GM10248 (cell line): Measurements from ENCODE around the gene PRPF8.

Source experiments
- CTCF ChIA-PET: fragments of 300-600 bp; sonication (Branson Sonifier 250); formaldehyde crosslinking; extraction: SDS; loops from one replicate; lab custom pipeline; 2021; ENCODE audit warnings: antibody characterized with exemption; lab: Yijun Ruan, JAX
- POLR2A ChIA-PET: fragments of 350-650 bp; sonication (Branson Sonifier 250); formaldehyde crosslinking; extraction: SDS; loops from one replicate; lab custom pipeline; 2020; ENCODE audit warnings: antibody characterized with exemption; lab: Yijun Ruan, JAX
- DNase-seq: peaks from one replicate; pipeline ENCODE4 v3.0.0; 2012; ENCODE audit errors: extremely low spot score
- CTCF ChIP-seq: IDR thresholded peaks from 2 replicates; pipeline ENCODE4 v1.5.1; 2012; ENCODE audit warnings: mild to moderate bottlenecking, low read depth; ENCODE audit errors: extremely low read depth, missing control alignments, control extremely low read depth

Gene PRPF8

GRCh38 chr17:1638171-1638590 is 46.5 kb downstream of the PRPF8 start:
- no peak for DNase-seq
- ChIA-PET POLR2A (no interaction called here), CTCF (interaction anchor here (0.9 to 3.7 kb wide), 3 partner anchors 8 to 31 kb away, joined by 3 to 15 read pairs (median 3); no protein-coding TSS in a partner anchor)
- TF ChIP-seq CTCF: no peak

- POLR2A ChIA-PET: no interaction called here
- no peak for DNase-seq
- no peak for TF ChIP-seq CTCF
- CTCF ChIA-PET: interaction anchor here (1.3 kb wide), 1 partner anchor 62 kb away, joined by 4 read pairs; no protein-coding TSS in a partner anchor
Measured at GRCh38 chr17:1636732-1637285, 47.9 kb downstream of the PRPF8 start.

GRCh38 chr17:1635675-1636465 is 48.8 kb downstream of the PRPF8 start:
- ChIA-PET POLR2A (no interaction called here), CTCF (interaction anchor here (0.7 kb wide), 1 partner anchor 28 kb away, joined by 3 read pairs; no protein-coding TSS in a partner anchor)
- no peak for DNase-seq
- no peak for TF ChIP-seq CTCF

- TF ChIP-seq CTCF: no peak
- DNase-seq: no peak
- POLR2A ChIA-PET: no interaction called here
- CTCF ChIA-PET: interaction anchor here (0.7 kb wide), 1 partner anchor 28 kb away, joined by 3 read pairs; no protein-coding TSS in a partner anchor
Measured at GRCh38 chr17:1634841-1635650, 49.6 kb downstream of the PRPF8 start.

- no peak for DNase-seq
- CTCF ChIA-PET: interaction anchor here (0.6 to 7.3 kb wide), 30 partner anchors 7 to 370 kb away, joined by 3 to 109 read pairs (median 6); partner anchors contain the start of genes INPP5K, RILP and SCARF1
- TF ChIP-seq CTCF: no peak
- POLR2A ChIA-PET: interaction anchor here (0.6 to 1.7 kb wide), 4 partner anchors 9 to 127 kb away, joined by 3 to 7 read pairs (median 4); no protein-coding TSS in a partner anchor
Measured at GRCh38 chr17:1630662-1631061, 54.0 kb downstream of the PRPF8 start.
